K562 (cell line): ENCODE data around the gene PLEKHM1. TPM values are rescaled to one million over a fixed set of nuclear protein-coding genes. Genes with fewer than 3 reads are reported as not detected.
A peak's percentile ranks its signal among the peaks of the same experiment; 100 is the strongest.
"Not testable (repeated sequence)": the region's sequence is repeated elsewhere in the genome, so short reads cannot be mapped to it uniquely, and the experiment has no call there.

Experiments used
- ATAC-seq: fragments of 200-7000 bp; cut with Tn5 transposase; 3 replicates; pipeline ENCODE4 v1.9.1; 2020; ENCODE audit warnings: moderate library complexity
- BruUV-seq: library from RNA; stranded (reverse); fragments of 400-500 nt; replicated peaks from 2 replicates; lab custom pipeline; 2021; lab: Mats Ljungman, UMichigan
- CTCF ChIA-PET: fragments of 300-600 bp; formaldehyde crosslinking; extraction: SDS; loops from one replicate; lab custom pipeline; 2021; ENCODE audit warnings: low intra/inter-chr PET ratio; lab: Yijun Ruan, JAX
- POLR2A ChIA-PET: fragments of 300-600, 350-650 bp; sonication (Branson Sonifier 250); formaldehyde crosslinking; extraction: SDS; loops from one replicate; lab custom pipeline; 2021; ENCODE audit warnings: antibody characterized with exemption, inconsistent platforms; lab: Yijun Ruan, JAX
- DNase-seq, 4 experiments: peaks; one replicate each; pipeline versions ENCODE4 v3.0.0 to v3.0.0-alpha.2; 2011 to 2018; ENCODE audit warnings: low spot score in 3 of 4, mixed read lengths in 3 of 4; ENCODE audit errors: extremely low read depth in 1 of 4
- FAIRE-seq: peaks from 2 replicates; lab custom pipeline; 2011; peaks lifted over from hg19 to GRCh38; lab: Jason Lieb, UNC
- H2AFZ ChIP-seq: 2 replicates; pipeline ENCODE4 v1.6.0; 2011; ENCODE audit warnings: low read depth, low read length, control low read depth, inconsistent platforms
- H3K27ac ChIP-seq: fragments of 200-600 bp; 3 replicates; pipeline ENCODE4 v1.8.0; 2011; ENCODE audit warnings: low read depth, mild to moderate bottlenecking, control low read depth, inconsistent platforms, low read length, moderate library complexity, mixed read lengths; ENCODE audit errors: extremely low read depth
- H3K27me3 ChIP-seq, 2 experiments: fragments of 300-600 bp in 1 of 2; 2 replicates in 1 of 2; 3 replicates in 1 of 2; pipeline versions ENCODE4 v1.6.0 to v1.8.0; 2011; ENCODE audit warnings: inconsistent platforms in 2 of 2, low read length in 2 of 2, mild to moderate bottlenecking in 1 of 2, mixed read lengths in 1 of 2, moderate library complexity in 1 of 2; ENCODE audit not compliant: control insufficient read depth in 2 of 2, insufficient read depth in 2 of 2
- H3K36me3 ChIP-seq: fragments of 300-600 bp; 3 replicates; pipeline ENCODE4 v1.8.0; 2011; ENCODE audit warnings: mild to moderate bottlenecking, low read length, inconsistent platforms; ENCODE audit not compliant: control insufficient read depth, insufficient read depth
- H3K4me1 ChIP-seq, 2 experiments: fragments of 200-600 bp in 1 of 2; replicated peaks in 1 of 2; 2 replicates in 1 of 2; 3 replicates in 1 of 2; pipeline versions ENCODE4 v1.5.1 to v1.8.0; 2011; ENCODE audit warnings: inconsistent platforms in 2 of 2, low read length in 2 of 2, mild to moderate bottlenecking in 1 of 2, mixed read lengths in 1 of 2, moderate library complexity in 1 of 2; ENCODE audit not compliant: control insufficient read depth in 2 of 2, insufficient read depth in 2 of 2
- H3K4me2 ChIP-seq: 2 replicates; pipeline ENCODE4 v1.6.1; 2011; ENCODE audit warnings: low read length, control low read depth, inconsistent platforms, mixed read lengths; ENCODE audit not compliant: insufficient read depth
- H3K4me3 ChIP-seq: fragments of 200-600 bp; sonication (generic), shearing (Covaris generic); 2 replicates; pipeline ENCODE4 v1.5.1; 2016; ENCODE audit warnings: control low read depth, inconsistent platforms
- H3K79me2 ChIP-seq: fragments of 200-600 bp; 3 replicates; pipeline ENCODE4 v1.8.0; 2011; ENCODE audit warnings: low read length, inconsistent platforms; ENCODE audit not compliant: control insufficient read depth, insufficient read depth
- H3K9ac ChIP-seq, 2 experiments: 2 replicates each; pipeline versions ENCODE4 v1.6.0 to v1.6.1; 2011; ENCODE audit warnings: low read depth in 2 of 2, low read length in 2 of 2, control low read depth in 1 of 2, inconsistent platforms in 1 of 2, mild to moderate bottlenecking in 1 of 2, mixed read lengths in 1 of 2; ENCODE audit not compliant: insufficient read depth in 1 of 2
- H3K9me1 ChIP-seq: one replicate; pipeline ENCODE4 v1.6.0; 2011; ENCODE audit warnings: inconsistent platforms, mild to moderate bottlenecking, low read length, moderate library complexity; ENCODE audit not compliant: control insufficient read depth, insufficient read depth
- H3K9me3 ChIP-seq: replicated peaks from 2 replicates; pipeline ENCODE4 v1.5.1; 2011; ENCODE audit warnings: low read depth, low read length, inconsistent platforms; ENCODE audit not compliant: control insufficient read depth, insufficient read depth
- H4K20me1 ChIP-seq: replicated peaks from 2 replicates; pipeline ENCODE4 v1.6.1; 2011; ENCODE audit warnings: low read length, inconsistent platforms, mixed read lengths; ENCODE audit not compliant: control insufficient read depth, insufficient read depth
- CTCF ChIP-seq, 3 experiments: IDR thresholded peaks in 2 of 3; conservative IDR thresholded peaks in 1 of 3; 2 replicates each; pipeline ENCODE4 v1.5.1; 2011 to 2012; ENCODE audit warnings: low read length in 3 of 3, mild to moderate bottlenecking in 3 of 3, control low read depth in 2 of 3, improper control_type of control experiment in 1 of 3, inconsistent platforms in 1 of 3, low read depth in 1 of 3, mixed read lengths in 1 of 3, moderate library complexity in 1 of 3; ENCODE audit not compliant: insufficient read depth in 2 of 3
- CTCFL ChIP-seq: IDR thresholded peaks from 2 replicates; pipeline ENCODE4 v1.6.1; 2011; ENCODE audit warnings: borderline replicate concordance, low read depth, mild to moderate bottlenecking, moderate library complexity, low read length; ENCODE audit not compliant: insufficient read depth, poor library complexity, severe bottlenecking
- RAD21 ChIP-seq, 2 experiments: fragments of 250-450 bp in 1 of 2; fragments of 450-650 bp in 1 of 2; sonication (Bioruptor Pico) in 1 of 2; formaldehyde crosslinking in 1 of 2; IDR thresholded peaks in 1 of 2; conservative IDR thresholded peaks in 1 of 2; 2 replicates each; pipeline versions ENCODE4 v1.4.0 to v1.8.0; 2020 to 2022; ENCODE audit warnings: mild to moderate bottlenecking in 2 of 2, moderate library complexity in 1 of 2
- WGBS: fragments of 100-300 bp; shearing (Covaris generic); methylation state at CpG from one replicate; pipeline ENCODE4 v1.1.6; 2016; ENCODE audit warnings: low coverage, mixed read lengths; ENCODE audit not compliant: insufficient coverage; ENCODE audit errors: missing lambda C conversion rate; 5-methylcytosine and 5-hydroxymethylcytosine counted together
- in situ Hi-C: fragments of 300-500 bp; cut with MboI; formaldehyde crosslinking; loops from 4 replicates; pipeline ENCODE4 v1.15.0; 2018; ENCODE audit warnings: inconsistent platforms, mixed read lengths
- intact Hi-C: fragments of 100-400 bp; cut with micrococcal nuclease; formaldehyde crosslinking; loops from 2 replicates; pipeline ENCODE4 v1.14.2; 2022
- polyA plus RNA-seq, 8 experiments: library from polyadenylated mRNA; depleted of rRNA in 4 of 8; stranded (reverse) in 5 of 8; unstranded in 3 of 8; fragments of >200 nt; fragmentation: Nextera tagmentation in 2 of 8; fragmentation: Illumina TruSeq in 1 of 8; extraction: Ambion mirVana in 2 of 8; extraction: Trizol in 1 of 8; gene quantifications; 2 replicates each; pipeline versions ENCODE4 v1.2.1 to v1.2.3, GENCODE V29; 2011 to 2014; ENCODE audit warnings: inconsistent platforms in 1 of 8, missing spikeins in 1 of 8
- total RNA-seq, 7 experiments: library from RNA; depleted of rRNA in 6 of 7; stranded (reverse); fragments of >200 nt in 6 of 7; fragmentation: Illumina TruSeq in 2 of 7; extraction: Trizol in 2 of 7; gene quantifications; 2 replicates each; pipeline versions ENCODE4 v1.2.1 to v1.2.3, GENCODE V29; 2011 to 2021; ENCODE audit warnings: low replicate concordance in 1 of 7

The PLEKHM1 gene
- total and polyA plus RNA-seq, 9 of the 15 experiments (the other 6 are each of a cell fraction or from before 2014, with no cell fraction given), result 0.13 to 23.3 (median 5.7) TPM

DNA sequence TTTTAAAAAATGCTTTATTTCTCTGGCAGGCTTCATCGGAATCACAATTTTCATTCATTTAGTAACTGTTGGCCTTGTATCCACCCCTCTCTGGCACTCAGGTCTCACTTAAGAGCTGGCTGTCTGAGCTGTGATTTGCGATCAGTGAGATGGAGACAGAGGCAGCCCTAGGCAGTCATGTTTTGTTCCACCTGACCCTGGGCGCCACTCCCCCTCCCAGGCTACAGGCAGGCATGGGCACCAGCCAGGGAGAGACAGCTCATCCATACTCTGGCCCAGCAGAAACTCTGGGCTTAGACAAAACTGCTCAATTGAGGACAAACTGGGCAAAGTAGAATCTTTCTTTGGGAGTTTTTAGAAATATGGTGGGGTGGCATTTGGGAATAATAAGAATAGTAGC, 14.7 kb upstream of the PLEKHM1 start:
- BruUV-seq, H3K27ac ChIP-seq, H3K9me1 ChIP-seq, H3K4me2 ChIP-seq, H4K20me1 ChIP-seq, intact Hi-C loops, H3K9ac ChIP-seq, POLR2A ChIA-PET, FAIRE-seq, H3K4me1 ChIP-seq, in situ Hi-C loops, ATAC-seq, H3K36me3 ChIP-seq, CTCF ChIA-PET, H3K9me3 ChIP-seq, H3K4me3 ChIP-seq, H3K79me2 ChIP-seq, H2AFZ ChIP-seq: not testable (repeated sequence)
- peak in 1 of 4 experiments; percentile 0 for DNase-seq
- peaks cover 0 to 13% of the 10 kb centered on the region in 2 experiments; a peak in 1 of 5 replicates for H3K27me3 ChIP-seq
- WGBS, result 9% methylated on average over 3 of the region's 3 CpGs

- in situ Hi-C loops, BruUV-seq, CTCF ChIA-PET, H3K27ac ChIP-seq, H3K79me2 ChIP-seq, H3K9ac ChIP-seq, H2AFZ ChIP-seq, H3K36me3 ChIP-seq, FAIRE-seq, H3K4me3 ChIP-seq, H3K27me3 ChIP-seq, DNase-seq, H3K9me3 ChIP-seq, H3K9me1 ChIP-seq: not testable (repeated sequence)
- peak; percentile 89 for ATAC-seq
- 55% methylated on average over 8 of the region's 33 CpGs for WGBS
- TF ChIP-seq CTCF (IDR thresholded peaks at IDR 0.05 in 2 of 3, conservative IDR thresholded peaks at IDR 0.05 in 1 of 3; ENCODE audit: insufficient read depth in 2 of 3, low read depth in 1 of 3, low read length in 3 of 3), result peak in 2 of 3 experiments; percentile 14 to 20; a peak in 3 of 6 replicates
- TF ChIP-seq RAD21 (CRISPR knock-in tag; conservative IDR thresholded peaks at IDR 0.05 in 1 of 2, IDR thresholded peaks at IDR 0.05 in 1 of 2), result peak in 1 of 2 experiments; percentile 30; a peak in 2 of 4 replicates
- peak; percentile 8 for TF ChIP-seq CTCFL
- TF ChIP-seq, all 486 proteins: peak for 3; not testable (repeated sequence) for 483
- intact Hi-C loops, H3K4me1 ChIP-seq, H4K20me1 ChIP-seq, H3K4me2 ChIP-seq, POLR2A ChIA-PET: not testable (repeated sequence)
Measured at GRCh38 chr17:45501092-45501707, 10.7 kb upstream of the PLEKHM1 start.
